ENCODE measurements around the gene OPCML. TPM values are rescaled to one million over a fixed set of nuclear protein-coding genes. Genes with fewer than 3 reads are reported as not detected.

Gene OPCML
- total RNA-seq, 1 donor from 2014 or later, result 4.1 TPM

DNA sequence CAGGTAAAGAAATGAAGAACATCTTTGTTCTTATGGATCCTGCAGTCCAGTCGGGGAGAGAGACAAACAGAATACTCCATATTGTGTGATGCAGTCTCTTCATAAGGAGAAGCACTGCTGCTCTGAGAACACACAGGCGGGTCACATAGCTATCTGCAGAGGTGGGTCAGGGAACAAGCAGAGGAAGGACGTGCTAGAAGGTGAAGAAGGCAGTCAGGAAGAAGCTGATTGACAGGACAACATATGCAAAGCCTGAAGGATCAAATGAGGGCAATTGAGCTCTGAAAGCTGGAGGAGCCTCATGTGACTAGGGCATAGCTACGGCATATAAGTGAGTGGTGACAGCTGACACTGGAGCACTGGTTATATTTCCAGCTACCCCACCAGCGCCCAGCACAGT, 122.5 kb downstream of the OPCML start:
- Mint-ChIP-seq H3K4me3 (ENCODE audit: unreplicated experiment) (no peak overlapping the region), H3K27ac (ENCODE audit: unreplicated experiment) (no peak overlapping the region), H3K27me3 (ENCODE audit: unreplicated experiment) (no peaks in the 10 kb centered on the region), H3K9me3 (ENCODE audit: unreplicated experiment) (no peaks in the 10 kb centered on the region), H3K36me3 (ENCODE audit: low read depth, unreplicated experiment) (no peaks in the 10 kb centered on the region), H3K4me1 (ENCODE audit: unreplicated experiment) (peaks cover 4% of the 10 kb centered on the region)
- TF ChIP-seq, protein P1, sequence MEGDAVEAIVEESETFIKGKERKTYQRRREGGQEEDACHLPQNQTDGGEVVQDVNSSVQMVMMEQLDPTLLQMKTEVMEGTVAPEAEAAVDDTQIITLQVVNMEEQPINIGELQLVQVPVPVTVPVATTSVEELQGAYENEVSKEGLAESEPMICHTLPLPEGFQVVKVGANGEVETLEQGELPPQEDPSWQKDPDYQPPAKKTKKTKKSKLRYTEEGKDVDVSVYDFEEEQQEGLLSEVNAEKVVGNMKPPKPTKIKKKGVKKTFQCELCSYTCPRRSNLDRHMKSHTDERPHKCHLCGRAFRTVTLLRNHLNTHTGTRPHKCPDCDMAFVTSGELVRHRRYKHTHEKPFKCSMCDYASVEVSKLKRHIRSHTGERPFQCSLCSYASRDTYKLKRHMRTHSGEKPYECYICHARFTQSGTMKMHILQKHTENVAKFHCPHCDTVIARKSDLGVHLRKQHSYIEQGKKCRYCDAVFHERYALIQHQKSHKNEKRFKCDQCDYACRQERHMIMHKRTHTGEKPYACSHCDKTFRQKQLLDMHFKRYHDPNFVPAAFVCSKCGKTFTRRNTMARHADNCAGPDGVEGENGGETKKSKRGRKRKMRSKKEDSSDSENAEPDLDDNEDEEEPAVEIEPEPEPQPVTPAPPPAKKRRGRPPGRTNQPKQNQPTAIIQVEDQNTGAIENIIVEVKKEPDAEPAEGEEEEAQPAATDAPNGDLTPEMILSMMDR (IDR thresholded peaks at IDR 0.05; ENCODE audit: unreplicated experiment), result no peak
- DNase-seq (ENCODE audit: low spot score), result no peak

GRCh38 chr11:133408936-133409335, 123.4 kb downstream of the OPCML start:
- Mint-ChIP-seq H3K36me3 (ENCODE audit: low read depth, unreplicated experiment) (no peaks in the 10 kb centered on the region), H3K4me1 (ENCODE audit: unreplicated experiment) (peaks cover 4% of the 10 kb centered on the region), H3K27me3 (ENCODE audit: unreplicated experiment) (no peaks in the 10 kb centered on the region), H3K27ac (ENCODE audit: unreplicated experiment) (no peak overlapping the region), H3K4me3 (ENCODE audit: unreplicated experiment) (no peak overlapping the region), H3K9me3 (ENCODE audit: unreplicated experiment) (no peaks in the 10 kb centered on the region)
- DNase-seq (ENCODE audit: low spot score), result no peak
- TF ChIP-seq, protein P1 (IDR thresholded peaks at IDR 0.05; ENCODE audit: unreplicated experiment), result no peak

- TF ChIP-seq, protein P1 (IDR thresholded peaks at IDR 0.05; ENCODE audit: unreplicated experiment), result no peak
- Mint-ChIP-seq H3K9me3 (ENCODE audit: unreplicated experiment) (no peaks in the 10 kb centered on the region), H3K27ac (ENCODE audit: unreplicated experiment) (no peak overlapping the region), H3K27me3 (ENCODE audit: unreplicated experiment) (no peaks in the 10 kb centered on the region), H3K36me3 (ENCODE audit: low read depth, unreplicated experiment) (no peaks in the 10 kb centered on the region), H3K4me1 (ENCODE audit: unreplicated experiment) (peaks cover 4% of the 10 kb centered on the region), H3K4me3 (ENCODE audit: unreplicated experiment) (no peak overlapping the region)
- DNase-seq (ENCODE audit: low spot score), result no peak
Measured at GRCh38 chr11:133408402-133408801, 123.9 kb downstream of the OPCML start.

DNA sequence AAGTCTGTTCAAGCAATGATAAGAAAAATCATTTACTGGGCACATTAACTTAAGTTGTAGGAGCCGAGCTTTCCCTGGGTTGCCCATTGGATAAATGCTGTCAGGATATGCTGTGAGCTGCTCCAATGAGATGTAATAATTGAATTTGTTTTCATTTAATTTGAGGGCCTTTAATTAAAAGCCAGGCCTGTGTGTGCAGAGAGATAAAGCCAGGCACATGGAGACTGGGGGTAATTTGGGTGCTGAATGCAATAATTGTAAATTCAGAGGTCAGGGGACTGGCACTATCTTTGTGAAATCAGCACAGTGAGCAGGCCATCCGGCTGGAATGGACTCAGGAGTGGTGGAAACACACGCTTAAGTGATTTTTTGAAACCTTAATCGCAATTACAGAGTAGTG, 125.8 kb downstream of the OPCML start:
- Mint-ChIP-seq H3K27ac (ENCODE audit: unreplicated experiment) (no peak overlapping the region), H3K27me3 (ENCODE audit: unreplicated experiment) (no peaks in the 10 kb centered on the region), H3K36me3 (ENCODE audit: low read depth, unreplicated experiment) (no peaks in the 10 kb centered on the region), H3K9me3 (ENCODE audit: unreplicated experiment) (no peaks in the 10 kb centered on the region), H3K4me1 (ENCODE audit: unreplicated experiment) (peaks cover 4% of the 10 kb centered on the region), H3K4me3 (ENCODE audit: unreplicated experiment) (no peak overlapping the region)
- DNase-seq (ENCODE audit: low spot score), result no peak
- TF ChIP-seq, protein P1 (IDR thresholded peaks at IDR 0.05; ENCODE audit: unreplicated experiment), result no peak

DNA sequence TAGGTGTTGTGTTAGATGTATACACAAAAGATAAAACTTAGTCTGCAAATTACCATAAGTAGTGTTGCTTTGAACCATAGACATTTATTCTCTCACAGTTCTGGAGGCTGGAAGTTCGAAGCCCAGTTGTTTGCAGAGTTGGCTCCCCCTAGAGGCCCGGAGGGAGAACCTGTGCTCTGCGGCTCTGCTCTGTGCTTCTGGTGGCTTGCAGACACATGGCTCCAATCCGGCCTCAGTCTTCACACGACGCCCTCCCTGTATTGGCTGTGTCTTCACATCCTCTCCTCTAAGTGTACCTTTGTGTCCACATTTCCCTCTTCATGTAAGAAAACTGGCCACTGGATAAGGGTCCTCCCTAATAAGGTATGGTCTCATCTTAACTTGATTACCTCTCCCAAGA, 128.4 kb downstream of the OPCML start:
- no peaks in the 10 kb centered on the region for H3K9me3 Mint-ChIP-seq (ENCODE audit: unreplicated experiment)

More for the DNA sequence above, 128.4 kb downstream of the OPCML start:
- H3K27me3 Mint-ChIP-seq (ENCODE audit: unreplicated experiment), result no peaks in the 10 kb centered on the region
- H3K4me3 Mint-ChIP-seq (ENCODE audit: unreplicated experiment), result no peak overlapping the region
- TF ChIP-seq, protein P1 (IDR thresholded peaks at IDR 0.05; ENCODE audit: unreplicated experiment), result peak; percentile 15
- H3K27ac Mint-ChIP-seq (ENCODE audit: unreplicated experiment), result no peak overlapping the region
- no peaks in the 10 kb centered on the region for H3K4me1 Mint-ChIP-seq (ENCODE audit: unreplicated experiment)
- peak; percentile 16 for DNase-seq (ENCODE audit: low spot score)
- no peaks in the 10 kb centered on the region for H3K36me3 Mint-ChIP-seq (ENCODE audit: low read depth, unreplicated experiment)
